ENCODE measurements around the gene DGKH. TPM values are rescaled to one million over a fixed set of nuclear protein-coding genes. Genes with fewer than 3 reads are reported as not detected.
A peak's percentile ranks its signal among the peaks of the same experiment; 100 is the strongest.

The DGKH gene
- total RNA-seq, 1 donor: 8.7 TPM

GRCh38 chr13:42038661-42039456 lies 9.6 kb upstream of the DGKH start:
- TF ChIP-seq, protein P1, sequence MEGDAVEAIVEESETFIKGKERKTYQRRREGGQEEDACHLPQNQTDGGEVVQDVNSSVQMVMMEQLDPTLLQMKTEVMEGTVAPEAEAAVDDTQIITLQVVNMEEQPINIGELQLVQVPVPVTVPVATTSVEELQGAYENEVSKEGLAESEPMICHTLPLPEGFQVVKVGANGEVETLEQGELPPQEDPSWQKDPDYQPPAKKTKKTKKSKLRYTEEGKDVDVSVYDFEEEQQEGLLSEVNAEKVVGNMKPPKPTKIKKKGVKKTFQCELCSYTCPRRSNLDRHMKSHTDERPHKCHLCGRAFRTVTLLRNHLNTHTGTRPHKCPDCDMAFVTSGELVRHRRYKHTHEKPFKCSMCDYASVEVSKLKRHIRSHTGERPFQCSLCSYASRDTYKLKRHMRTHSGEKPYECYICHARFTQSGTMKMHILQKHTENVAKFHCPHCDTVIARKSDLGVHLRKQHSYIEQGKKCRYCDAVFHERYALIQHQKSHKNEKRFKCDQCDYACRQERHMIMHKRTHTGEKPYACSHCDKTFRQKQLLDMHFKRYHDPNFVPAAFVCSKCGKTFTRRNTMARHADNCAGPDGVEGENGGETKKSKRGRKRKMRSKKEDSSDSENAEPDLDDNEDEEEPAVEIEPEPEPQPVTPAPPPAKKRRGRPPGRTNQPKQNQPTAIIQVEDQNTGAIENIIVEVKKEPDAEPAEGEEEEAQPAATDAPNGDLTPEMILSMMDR (IDR thresholded peaks at IDR 0.05; ENCODE audit: extremely low read depth, low read depth, low read length): no peak
- Histone ChIP-seq H4K20me1 (ENCODE audit: insufficient read depth, low read length) (peaks cover 9% of the 10 kb centered on the region), H3K4me1 (ENCODE audit: insufficient read depth, low read length) (peaks cover 17% of the 10 kb centered on the region), H3K4me2 (ENCODE audit: insufficient read depth, low read length) (peak overlapping the region; percentile 88), H3K36me3 (ENCODE audit: insufficient read depth, low read length) (no peaks in the 10 kb centered on the region), H3K27ac (ENCODE audit: low read depth, low read length) (no peak overlapping the region), H3K27me3 (ENCODE audit: insufficient read depth, low read length) (no peaks in the 10 kb centered on the region), H3K9me3 (ENCODE audit: low read depth, low read length) (no peaks in the 10 kb centered on the region), H3K79me2 (ENCODE audit: insufficient read depth, low read length) (peaks cover 26% of the 10 kb centered on the region), H2AFZ (ENCODE audit: low read length) (peak overlapping the region; percentile 38), H3K4me3 (ENCODE audit: insufficient read depth, low read length) (peak overlapping the region; percentile 85)
- DNase-seq (ENCODE audit: insufficient read length, low spot score, missing footprints): peak; percentile 59

DNA sequence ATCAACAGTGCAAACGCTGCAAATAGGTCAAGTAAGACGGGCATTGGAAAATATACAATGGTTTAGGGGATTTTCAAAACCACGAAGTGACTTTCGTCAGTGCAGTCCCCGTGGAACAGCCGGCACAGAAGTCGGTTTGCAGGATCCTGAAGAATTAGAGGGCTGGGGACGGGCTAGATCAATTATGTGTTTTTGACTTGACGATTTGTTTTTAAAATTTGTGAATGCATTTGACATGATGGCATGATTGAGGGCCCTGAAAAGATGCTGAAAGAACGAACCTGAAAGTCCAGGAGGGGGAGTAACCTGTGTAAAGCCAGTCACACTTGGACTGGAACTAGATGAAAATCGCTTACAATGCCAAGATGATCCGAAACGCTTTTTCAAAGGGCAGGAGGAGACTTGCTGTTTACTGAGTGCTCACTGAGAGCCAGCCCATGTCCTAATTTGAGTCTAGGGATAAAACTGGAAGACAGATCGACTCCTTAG lies 8.9 kb upstream of the DGKH start:
- Histone ChIP-seq H3K79me2 (ENCODE audit: insufficient read depth, low read length) (peaks cover 31% of the 10 kb centered on the region), H3K27me3 (ENCODE audit: insufficient read depth, low read length) (no peaks in the 10 kb centered on the region), H2AFZ (ENCODE audit: low read length) (peak overlapping the region; percentile 38), H3K9me3 (ENCODE audit: low read depth, low read length) (no peaks in the 10 kb centered on the region), H4K20me1 (ENCODE audit: insufficient read depth, low read length) (peaks cover 10% of the 10 kb centered on the region), H3K36me3 (ENCODE audit: insufficient read depth, low read length) (no peaks in the 10 kb centered on the region), H3K27ac (ENCODE audit: low read depth, low read length) (peak overlapping the region; percentile 73), H3K4me1 (ENCODE audit: insufficient read depth, low read length) (peaks cover 17% of the 10 kb centered on the region), H3K4me3 (ENCODE audit: insufficient read depth, low read length) (peak overlapping the region; percentile 85), H3K4me2 (ENCODE audit: insufficient read depth, low read length) (peak overlapping the region; percentile 88)
- peak; percentile 70 for DNase-seq (ENCODE audit: insufficient read length, low spot score, missing footprints)
- TF ChIP-seq, protein P1 (IDR thresholded peaks at IDR 0.05; ENCODE audit: extremely low read depth, low read depth, low read length): no peak

GRCh38 chr13:42039946-42040729 lies 8.3 kb upstream of the DGKH start:
- peak overlapping the region; percentile 85 for H3K4me3 ChIP-seq (ENCODE audit: insufficient read depth, low read length)
- H3K4me2 ChIP-seq (ENCODE audit: insufficient read depth, low read length): peak overlapping the region; percentile 88
- peak; percentile 99 for DNase-seq (ENCODE audit: insufficient read length, low spot score, missing footprints)
- H3K27ac ChIP-seq (ENCODE audit: low read depth, low read length): peak overlapping the region; percentile 73
- TF ChIP-seq, protein P1 (IDR thresholded peaks at IDR 0.05; ENCODE audit: extremely low read depth, low read depth, low read length): no peak
- peaks cover 17% of the 10 kb centered on the region for H3K4me1 ChIP-seq (ENCODE audit: insufficient read depth, low read length)
- H3K79me2 ChIP-seq (ENCODE audit: insufficient read depth, low read length): peaks cover 37% of the 10 kb centered on the region
- H3K9me3 ChIP-seq (ENCODE audit: low read depth, low read length): no peaks in the 10 kb centered on the region
- no peaks in the 10 kb centered on the region for H3K36me3 ChIP-seq (ENCODE audit: insufficient read depth, low read length)
- H4K20me1 ChIP-seq (ENCODE audit: insufficient read depth, low read length): peaks cover 12% of the 10 kb centered on the region
- H3K27me3 ChIP-seq (ENCODE audit: insufficient read depth, low read length): no peaks in the 10 kb centered on the region
- peak overlapping the region; percentile 38 for H2AFZ ChIP-seq (ENCODE audit: low read length)

- Histone ChIP-seq H2AFZ (ENCODE audit: low read length) (no peak overlapping the region), H3K4me2 (ENCODE audit: insufficient read depth, low read length) (peak overlapping the region; percentile 88), H3K27me3 (ENCODE audit: insufficient read depth, low read length) (no peaks in the 10 kb centered on the region), H3K27ac (ENCODE audit: low read depth, low read length) (no peak overlapping the region), H3K9me3 (ENCODE audit: low read depth, low read length) (no peaks in the 10 kb centered on the region), H4K20me1 (ENCODE audit: insufficient read depth, low read length) (peaks cover 12% of the 10 kb centered on the region), H3K4me3 (ENCODE audit: insufficient read depth, low read length) (peak overlapping the region; percentile 85), H3K4me1 (ENCODE audit: insufficient read depth, low read length) (peaks cover 17% of the 10 kb centered on the region), H3K79me2 (ENCODE audit: insufficient read depth, low read length) (peaks cover 42% of the 10 kb centered on the region), H3K36me3 (ENCODE audit: insufficient read depth, low read length) (no peaks in the 10 kb centered on the region)
- DNase-seq (ENCODE audit: insufficient read length, low spot score, missing footprints): no peak
- TF ChIP-seq, protein P1 (IDR thresholded peaks at IDR 0.05; ENCODE audit: extremely low read depth, low read depth, low read length): no peak
Observed at GRCh38 chr13:42040730-42041010, 7.8 kb upstream of the DGKH start.
